ENCODE data around the gene QRFP.

Gene QRFP

GRCh38 chr9:130933114-130934046 lies 36.8 kb upstream of the QRFP start:
- DNase-seq: no peak

DNA sequence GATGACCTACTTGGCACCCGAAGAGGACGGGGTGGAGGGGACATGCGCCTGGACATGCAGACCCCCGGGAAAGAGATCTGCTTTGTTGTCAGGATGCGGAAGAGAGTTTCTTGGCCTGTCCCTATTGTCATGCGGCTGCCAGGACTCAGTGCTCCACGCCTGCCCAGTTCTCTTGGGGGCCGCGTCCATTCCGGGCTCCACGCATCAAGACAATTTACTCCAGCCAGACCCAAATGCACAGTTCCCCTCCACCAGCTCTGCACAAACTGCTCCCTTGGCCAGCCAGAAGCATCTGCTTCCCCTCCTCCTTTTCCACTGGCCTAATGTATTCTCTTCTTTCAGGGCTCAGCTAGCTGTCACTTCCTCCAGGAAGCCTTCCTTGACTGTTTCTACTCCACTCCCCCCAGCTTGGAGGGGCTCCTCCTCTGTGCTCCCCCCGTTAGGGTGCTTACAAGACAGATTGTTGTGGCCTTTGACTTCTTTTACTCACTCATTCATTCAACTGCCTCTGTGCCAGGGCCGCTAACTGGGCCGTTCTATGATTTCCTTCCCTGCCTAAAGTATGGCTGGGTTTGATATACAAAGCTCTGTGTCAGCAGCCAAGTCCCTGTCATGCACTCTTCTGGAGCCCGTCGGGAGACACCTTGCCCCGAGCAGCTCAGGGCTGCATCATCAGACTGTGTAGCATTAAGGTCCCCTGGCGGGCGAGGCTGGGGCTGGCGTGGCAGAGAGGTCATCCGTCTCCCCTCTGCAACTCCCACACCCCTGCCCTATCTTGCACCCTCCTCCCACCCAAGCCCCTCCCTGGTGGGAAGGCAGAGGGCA lies 35.9 kb upstream of the QRFP start:
- no peak for DNase-seq

GRCh38 chr9:130931508-130932254 lies 35.1 kb upstream of the QRFP start:
- no peak for DNase-seq

DNA sequence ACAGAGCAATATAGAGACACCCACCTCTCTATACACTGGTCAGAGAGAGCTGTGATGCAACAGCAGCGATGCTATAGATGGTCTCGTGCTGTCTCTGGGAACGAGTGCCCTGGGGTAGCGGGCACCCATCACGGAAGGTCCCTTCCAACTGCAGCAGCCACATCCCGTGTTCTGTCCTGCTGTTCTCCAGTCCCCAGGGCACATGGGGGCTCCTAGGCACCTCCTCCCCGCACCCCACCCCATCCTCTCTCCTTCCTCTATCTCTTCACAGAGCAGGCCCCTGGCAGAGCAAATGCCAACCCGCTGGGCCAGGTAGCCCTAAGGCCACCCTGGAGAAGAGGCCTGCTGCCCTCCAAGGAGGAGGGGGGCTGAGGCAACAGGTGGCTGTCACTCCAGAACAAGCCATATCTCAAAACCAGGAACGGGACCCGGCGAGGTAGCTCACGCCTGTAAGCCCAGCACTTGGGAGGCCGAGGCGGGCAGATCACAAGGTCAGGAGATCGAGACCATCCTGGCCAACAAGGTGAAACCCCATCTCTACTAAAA lies 34.3 kb upstream of the QRFP start:
- no peak for DNase-seq

GRCh38 chr9:130930132-130930803 lies 33.7 kb upstream of the QRFP start:
- no peak for DNase-seq

GRCh38 chr9:130929571-130930038 lies 33.0 kb upstream of the QRFP start:
- DNase-seq: no peak

DNA sequence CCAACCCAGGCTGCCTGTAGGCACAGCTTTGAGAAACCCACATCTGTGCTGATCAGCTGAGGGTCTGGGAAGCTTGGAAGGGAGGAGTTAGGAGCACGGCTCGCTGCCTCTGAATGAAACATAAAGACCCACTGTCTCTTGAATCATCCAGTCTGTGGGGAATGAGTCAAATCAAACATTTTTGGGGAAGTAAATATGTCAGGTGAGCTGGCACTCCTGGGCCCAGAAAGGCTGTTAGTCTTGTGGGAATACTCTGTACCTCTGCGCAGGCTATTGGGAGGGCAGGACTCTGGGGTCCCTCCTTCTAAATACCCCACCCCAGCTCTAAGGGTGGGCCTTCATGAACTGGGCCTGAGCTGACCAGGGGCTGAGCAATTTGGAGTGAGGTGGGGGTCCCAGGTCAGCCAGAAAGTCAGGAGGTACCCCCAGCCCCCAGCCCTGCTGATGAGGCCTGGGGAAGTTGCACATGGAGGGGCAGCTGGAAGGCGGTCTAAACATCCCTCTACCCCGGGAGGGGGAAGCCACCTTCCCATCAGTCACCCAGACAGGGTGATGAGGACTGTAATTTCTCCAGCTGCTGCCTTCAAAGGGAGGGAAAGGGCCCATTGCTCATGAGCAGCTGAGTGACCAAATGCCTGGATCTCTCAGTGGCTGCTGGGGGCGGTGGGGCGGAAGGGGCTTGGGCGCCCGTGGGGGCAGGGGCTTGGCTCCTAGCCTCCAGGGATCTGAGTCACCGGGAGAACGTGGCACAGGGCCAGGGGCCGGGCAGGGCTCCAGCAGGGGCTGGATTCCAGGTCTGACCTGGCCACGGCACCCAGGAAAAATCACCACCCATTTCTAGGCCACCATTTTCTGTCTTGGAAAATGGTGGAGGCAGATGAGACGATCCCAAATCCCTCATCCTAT lies 31.6 kb upstream of the QRFP start:
- DNase-seq: no peak

DNA sequence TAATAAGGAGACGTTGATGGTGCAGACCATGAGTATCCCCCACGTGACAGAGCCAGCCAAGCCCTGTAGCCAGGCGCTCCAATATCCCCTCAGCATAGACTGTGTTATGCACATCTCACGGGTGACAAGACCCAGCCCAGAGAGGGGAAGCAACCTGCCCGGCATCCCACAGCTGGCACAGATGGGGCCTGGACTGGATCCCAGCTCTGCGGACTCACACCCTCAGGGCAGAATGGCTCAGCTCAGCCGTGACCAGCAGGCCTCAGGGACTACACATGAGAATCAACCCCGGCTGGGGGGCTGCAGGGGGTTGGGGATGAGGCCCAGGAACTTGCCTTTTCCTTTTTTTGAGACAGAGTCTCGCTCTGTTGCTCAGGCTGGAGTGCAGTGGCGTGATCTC lies 30.7 kb upstream of the QRFP start:
- no peak for DNase-seq

DNA sequence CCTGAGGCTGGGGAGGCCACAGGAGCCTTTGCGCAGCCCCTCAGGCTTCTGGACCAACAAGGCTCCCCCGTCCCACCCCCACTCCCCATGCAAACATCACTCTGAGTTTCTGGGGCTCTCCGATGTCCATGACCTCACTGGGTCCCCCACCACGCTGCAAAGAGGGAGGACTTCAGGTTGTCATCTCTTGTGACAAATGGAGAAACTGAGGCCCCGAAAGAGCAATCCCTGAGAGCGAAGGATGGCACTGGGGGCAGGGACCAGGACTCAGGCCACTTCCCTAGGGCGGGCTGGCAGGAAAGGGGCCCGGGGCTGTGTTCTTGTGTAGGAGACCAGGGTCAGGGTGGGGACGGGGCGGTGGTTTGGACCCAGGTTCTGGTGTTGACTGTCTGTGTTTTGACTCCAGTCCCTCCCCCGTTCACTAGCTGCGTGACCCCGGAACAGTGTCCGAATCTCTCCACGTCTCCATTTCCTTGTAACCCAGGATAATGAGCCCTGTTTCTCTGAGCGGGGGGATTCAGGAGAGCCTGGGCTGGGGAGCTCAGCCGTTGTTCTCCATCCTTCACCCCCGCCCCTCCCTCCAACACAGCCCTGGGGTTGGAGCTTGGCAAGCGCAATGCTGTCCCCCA lies 28.6 kb upstream of the QRFP start:
- DNase-seq: no peak

- DNase-seq: no peak
These were observed 27.8 kb upstream of the QRFP start for GRCh38 chr9:130924448-130924788.

- DNase-seq: no peak
These were observed 27.2 kb upstream of the QRFP start for GRCh38 chr9:130923611-130924447.

DNA sequence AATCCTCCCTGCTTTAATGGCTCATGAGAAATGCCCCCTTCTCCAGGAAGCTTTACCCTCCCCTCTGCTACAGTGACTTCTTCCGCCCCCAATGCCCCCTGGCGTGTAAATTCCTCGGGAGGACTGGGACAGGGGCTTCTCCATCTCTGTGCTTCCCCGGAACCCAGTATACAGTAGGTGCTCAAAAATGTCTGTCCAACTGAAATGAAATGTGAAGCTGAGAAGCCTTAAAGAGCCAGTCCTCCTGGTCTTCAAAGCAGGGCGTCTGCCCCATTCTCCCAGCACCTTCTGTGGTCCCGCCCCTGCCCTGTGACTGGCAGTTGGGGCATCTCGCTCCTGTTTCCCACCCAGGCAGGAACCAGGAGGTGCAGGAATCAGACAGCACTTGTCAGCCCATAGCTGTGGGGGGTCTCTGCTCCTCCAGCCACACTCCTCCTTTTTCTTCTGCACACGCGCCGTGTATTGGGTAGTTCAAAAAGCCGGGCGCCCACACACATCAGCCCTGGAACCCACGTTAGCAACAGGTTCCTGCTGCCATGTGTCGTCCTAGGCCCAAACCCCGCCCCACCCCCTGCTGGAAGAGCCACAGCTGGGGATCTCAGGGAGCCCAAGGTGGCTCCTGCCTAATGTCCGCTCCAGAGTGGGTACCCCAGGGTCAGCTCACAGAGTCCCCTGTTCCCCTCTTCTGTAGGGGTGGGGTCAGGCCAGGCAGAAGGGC lies 26.4 kb upstream of the QRFP start:
- no peak for DNase-seq

GRCh38 chr9:130921989-130922892 lies 25.6 kb upstream of the QRFP start:
- no peak for DNase-seq

- DNase-seq: no peak
These were observed 24.8 kb upstream of the QRFP start for GRCh38 chr9:130921300-130921988.

- no peak for DNase-seq
These were observed 24.2 kb upstream of the QRFP start for GRCh38 chr9:130920762-130921299.

DNA sequence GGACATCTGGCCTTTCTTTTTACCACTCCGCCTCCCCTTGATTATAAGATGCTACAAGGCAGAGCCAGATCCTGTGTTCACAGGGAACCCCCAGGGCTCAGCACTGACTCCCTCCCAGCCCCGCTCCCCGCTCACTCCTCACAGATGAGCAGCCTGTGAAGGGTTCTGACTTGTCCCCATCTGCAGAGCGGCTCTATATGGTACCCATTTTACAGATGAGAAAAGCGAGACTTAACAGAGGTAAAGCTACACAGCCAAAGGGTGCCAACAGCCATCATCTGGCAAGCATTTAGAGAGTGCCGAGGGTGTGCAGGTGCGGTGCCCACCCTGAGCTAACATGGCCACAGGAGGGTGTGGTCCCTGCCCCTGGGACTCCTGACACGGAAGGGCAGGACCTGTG lies 23.6 kb upstream of the QRFP start:
- no peak for DNase-seq

DNA sequence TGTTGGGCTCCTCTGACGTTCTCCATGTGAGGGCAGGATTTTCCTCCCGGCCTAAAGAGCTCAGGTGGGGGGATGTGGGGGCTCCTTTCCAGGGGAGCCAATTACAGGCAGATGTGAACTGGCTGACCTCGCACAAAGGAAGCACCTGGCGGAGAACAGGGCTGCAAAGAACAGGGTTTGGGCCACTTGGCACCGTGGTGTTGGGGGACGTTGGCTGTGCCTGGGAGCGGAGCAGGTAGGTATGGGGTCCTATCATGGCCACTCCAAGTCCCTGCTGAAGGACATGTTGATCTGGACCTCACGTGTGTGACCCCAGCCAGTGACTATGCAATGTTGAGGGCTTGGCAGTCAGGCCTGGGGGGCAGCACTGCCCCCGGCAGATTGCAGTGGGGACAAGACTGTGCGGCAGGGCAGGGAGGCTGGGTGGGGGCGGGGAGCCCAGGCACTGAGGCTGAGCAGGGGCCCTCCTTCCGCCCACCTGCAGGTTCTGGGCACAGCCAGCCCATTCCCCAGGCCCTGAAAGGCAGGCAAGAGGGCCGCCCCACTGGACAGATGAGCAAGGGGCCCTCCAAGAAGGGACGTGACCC lies 23.0 kb upstream of the QRFP start:
- DNase-seq: no peak
